ENCODE data around the gene CNOT6L. TPM values are rescaled to one million over a fixed set of nuclear protein-coding genes. Genes with fewer than 3 reads are reported as not detected.
A peak's percentile ranks its signal among the peaks of the same experiment; 100 is the strongest.

Gene CNOT6L
- total RNA-seq, 1 experiment from 2014 or later: 29.7 TPM

- Mint-ChIP-seq H3K27me3 (ENCODE audit: unreplicated experiment) (no peaks in the 10 kb centered on the region), H3K9me3 (ENCODE audit: low read depth, unreplicated experiment) (no peaks in the 10 kb centered on the region), H3K4me1 (ENCODE audit: low read depth, unreplicated experiment) (peaks cover 34% of the 10 kb centered on the region), H3K4me3 (ENCODE audit: low read depth, unreplicated experiment) (peak overlapping the region; percentile 95), H3K36me3 (ENCODE audit: insufficient read depth, unreplicated experiment) (peaks cover 37% of the 10 kb centered on the region), H3K27ac (ENCODE audit: unreplicated experiment) (peak overlapping the region; percentile 81)
- CTCF ChIA-PET: interaction anchor here (1.0 kb wide), 2 partner anchors 17 to 242 kb away, joined by 3 to 4 read pairs; no protein-coding TSS in a partner anchor
- intact Hi-C loops (cut with micrococcal nuclease; ENCODE audit: unreplicated experiment): no loop called here
- DNase-seq: no peak
- no peak for TF ChIP-seq CTCF (IDR thresholded peaks at IDR 0.05; ENCODE audit: unreplicated experiment)
- BruUV-seq (replicated peaks): no TSS peak
Observed at GRCh38 chr4:77817304-77818072, 1.7 kb downstream of the CNOT6L start.

GRCh38 chr4:77816546-77816945 lies 2.6 kb downstream of the CNOT6L start:
- intact Hi-C loops (cut with micrococcal nuclease; ENCODE audit: unreplicated experiment): no loop called here
- Mint-ChIP-seq H3K9me3 (ENCODE audit: low read depth, unreplicated experiment) (no peaks in the 10 kb centered on the region), H3K4me1 (ENCODE audit: low read depth, unreplicated experiment) (peaks cover 34% of the 10 kb centered on the region), H3K4me3 (ENCODE audit: low read depth, unreplicated experiment) (no peak overlapping the region), H3K27ac (ENCODE audit: unreplicated experiment) (no peak overlapping the region), H3K36me3 (ENCODE audit: insufficient read depth, unreplicated experiment) (peaks cover 37% of the 10 kb centered on the region), H3K27me3 (ENCODE audit: unreplicated experiment) (no peaks in the 10 kb centered on the region)
- DNase-seq: no peak
- CTCF ChIA-PET: no interaction called here
- no TSS peak for BruUV-seq (replicated peaks)
- TF ChIP-seq CTCF (IDR thresholded peaks at IDR 0.05; ENCODE audit: unreplicated experiment): no peak

GRCh38 chr4:77815636-77816035 lies 3.5 kb downstream of the CNOT6L start:
- no peak for DNase-seq
- no peak overlapping the region for H3K4me3 Mint-ChIP-seq (ENCODE audit: low read depth, unreplicated experiment)
- H3K9me3 Mint-ChIP-seq (ENCODE audit: low read depth, unreplicated experiment): no peaks in the 10 kb centered on the region
- no peak overlapping the region for H3K27ac Mint-ChIP-seq (ENCODE audit: unreplicated experiment)
- H3K27me3 Mint-ChIP-seq (ENCODE audit: unreplicated experiment): no peaks in the 10 kb centered on the region
- H3K4me1 Mint-ChIP-seq (ENCODE audit: low read depth, unreplicated experiment): peaks cover 25% of the 10 kb centered on the region
- BruUV-seq (replicated peaks): no TSS peak
- no peak for TF ChIP-seq CTCF (IDR thresholded peaks at IDR 0.05; ENCODE audit: unreplicated experiment)
- peaks cover 33% of the 10 kb centered on the region for H3K36me3 Mint-ChIP-seq (ENCODE audit: insufficient read depth, unreplicated experiment)
- CTCF ChIA-PET: no interaction called here
- intact Hi-C loops (cut with micrococcal nuclease; ENCODE audit: unreplicated experiment): no loop called here

- DNase-seq: no peak
- Mint-ChIP-seq H3K9me3 (ENCODE audit: low read depth, unreplicated experiment) (no peaks in the 10 kb centered on the region), H3K4me3 (ENCODE audit: low read depth, unreplicated experiment) (no peak overlapping the region), H3K27me3 (ENCODE audit: unreplicated experiment) (no peaks in the 10 kb centered on the region), H3K27ac (ENCODE audit: unreplicated experiment) (no peak overlapping the region), H3K4me1 (ENCODE audit: low read depth, unreplicated experiment) (no peaks in the 10 kb centered on the region), H3K36me3 (ENCODE audit: insufficient read depth, unreplicated experiment) (no peaks in the 10 kb centered on the region)
- CTCF ChIA-PET: no interaction called here
- no TSS peak for BruUV-seq (replicated peaks)
- TF ChIP-seq CTCF (IDR thresholded peaks at IDR 0.05; ENCODE audit: unreplicated experiment): no peak
- intact Hi-C loops (cut with micrococcal nuclease; ENCODE audit: unreplicated experiment): loop anchor here (5.0 kb wide), 1 partner anchor 149 kb away; no protein-coding TSS in a partner anchor
Observed at GRCh38 chr4:77805840-77806239, 13.3 kb downstream of the CNOT6L start.

Data from Calu3 (cell line).